H7 (cell line): Measurements from ENCODE around the gene ZNF276. TPM values are rescaled to one million over a fixed set of nuclear protein-coding genes. Genes with fewer than 3 reads are reported as not detected.
A peak's percentile ranks its signal among the peaks of the same experiment; 100 is the strongest.

Experiments used
- DNase-seq: peaks from one replicate; pipeline ENCODE4 v3.0.0; 2012
- H3K27me3 ChIP-seq: 2 replicates; pipeline ENCODE4 v1.6.0; 2011; ENCODE audit warnings: mild to moderate bottlenecking, low read length; ENCODE audit not compliant: control insufficient read depth, insufficient read depth
- H3K36me3 ChIP-seq: replicated peaks from 2 replicates; pipeline ENCODE4 v1.5.1; 2011; ENCODE audit warnings: low read length; ENCODE audit not compliant: control insufficient read depth, insufficient read depth
- H3K4me3 ChIP-seq: 2 replicates; pipeline ENCODE4 v1.5.1; 2011; ENCODE audit warnings: low read depth, mild to moderate bottlenecking, control low read depth, low read length, moderate library complexity; ENCODE audit not compliant: insufficient read depth
- total RNA-seq: library from RNA; depleted of rRNA; stranded (reverse); fragments of >200 nt; shearing (Covaris generic); gene quantifications from 2 replicates; pipeline ENCODE4 v1.2.3, GENCODE V29; 2014

The ZNF276 gene
- total RNA-seq, 1 experiment from 2014 or later, result 8.0 TPM

DNA sequence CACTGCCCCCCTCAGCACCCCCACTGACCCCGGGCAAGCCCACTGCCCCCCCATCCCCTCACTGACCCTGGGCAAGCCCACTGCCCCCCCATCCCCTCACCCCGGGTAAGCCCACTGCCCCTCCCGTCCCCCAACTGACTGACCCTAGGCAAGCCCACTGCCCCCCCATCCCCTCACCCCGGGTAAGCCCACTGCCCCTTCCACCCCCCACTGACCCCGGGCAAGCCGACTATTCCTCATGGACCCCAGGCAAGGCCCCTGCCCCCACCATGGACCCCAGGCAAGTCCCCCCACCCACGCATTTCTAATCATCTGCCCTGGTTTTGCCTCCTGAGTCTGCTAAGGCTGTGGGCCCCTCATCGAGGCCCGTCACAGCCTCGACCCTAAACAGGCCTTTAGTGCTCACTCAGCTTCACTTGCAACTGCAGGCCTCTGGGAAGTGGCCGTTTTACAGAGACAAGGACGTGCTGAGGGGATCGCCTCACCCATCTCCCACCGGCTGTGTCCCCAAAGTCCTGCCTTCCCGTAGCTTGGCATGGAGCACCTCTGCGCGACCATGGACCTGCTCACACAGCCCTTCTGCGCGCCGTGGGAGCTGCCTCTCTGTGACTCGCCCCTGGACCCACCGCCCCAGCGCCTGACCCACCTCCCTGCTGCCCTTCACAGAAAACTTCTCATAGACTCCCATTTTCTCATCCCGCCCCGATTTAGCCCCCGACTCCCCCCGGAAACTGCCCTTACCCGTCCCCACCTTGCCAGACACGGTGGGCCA is 4.2 kb upstream of the ZNF276 start:
- DNase-seq, result no peak
- Histone ChIP-seq H3K27me3 (peaks cover 10% of the 10 kb centered on the region), H3K36me3 (no peaks in the 10 kb centered on the region; the same call in 1 of the 2 replicates), H3K4me3 (no peak overlapping the region)

GRCh38 chr16:89717688-89718505 is 3.4 kb upstream of the ZNF276 start:
- Histone ChIP-seq H3K36me3 (no peaks in the 10 kb centered on the region; the same call in 1 of the 2 replicates), H3K4me3 (no peak overlapping the region), H3K27me3 (peaks cover 18% of the 10 kb centered on the region)
- no peak for DNase-seq

- peak; percentile 95 for DNase-seq
- H3K4me3 ChIP-seq, result peak overlapping the region; percentile 70
- H3K36me3 ChIP-seq, result no peaks in the 10 kb centered on the region; the same call in 1 of the 2 replicates
- H3K27me3 ChIP-seq, result peaks cover 20% of the 10 kb centered on the region
Measured at GRCh38 chr16:89720551-89720812, 855 bp upstream of the ZNF276 start.

- Histone ChIP-seq H3K4me3 (peak overlapping the region; percentile 70), H3K36me3 (no peaks in the 10 kb centered on the region; the same call in 1 of the 2 replicates), H3K27me3 (peaks cover 20% of the 10 kb centered on the region)
- peak; percentile 85 for DNase-seq
Measured at GRCh38 chr16:89721546-89722391, 432 bp downstream of the ZNF276 start.

DNA sequence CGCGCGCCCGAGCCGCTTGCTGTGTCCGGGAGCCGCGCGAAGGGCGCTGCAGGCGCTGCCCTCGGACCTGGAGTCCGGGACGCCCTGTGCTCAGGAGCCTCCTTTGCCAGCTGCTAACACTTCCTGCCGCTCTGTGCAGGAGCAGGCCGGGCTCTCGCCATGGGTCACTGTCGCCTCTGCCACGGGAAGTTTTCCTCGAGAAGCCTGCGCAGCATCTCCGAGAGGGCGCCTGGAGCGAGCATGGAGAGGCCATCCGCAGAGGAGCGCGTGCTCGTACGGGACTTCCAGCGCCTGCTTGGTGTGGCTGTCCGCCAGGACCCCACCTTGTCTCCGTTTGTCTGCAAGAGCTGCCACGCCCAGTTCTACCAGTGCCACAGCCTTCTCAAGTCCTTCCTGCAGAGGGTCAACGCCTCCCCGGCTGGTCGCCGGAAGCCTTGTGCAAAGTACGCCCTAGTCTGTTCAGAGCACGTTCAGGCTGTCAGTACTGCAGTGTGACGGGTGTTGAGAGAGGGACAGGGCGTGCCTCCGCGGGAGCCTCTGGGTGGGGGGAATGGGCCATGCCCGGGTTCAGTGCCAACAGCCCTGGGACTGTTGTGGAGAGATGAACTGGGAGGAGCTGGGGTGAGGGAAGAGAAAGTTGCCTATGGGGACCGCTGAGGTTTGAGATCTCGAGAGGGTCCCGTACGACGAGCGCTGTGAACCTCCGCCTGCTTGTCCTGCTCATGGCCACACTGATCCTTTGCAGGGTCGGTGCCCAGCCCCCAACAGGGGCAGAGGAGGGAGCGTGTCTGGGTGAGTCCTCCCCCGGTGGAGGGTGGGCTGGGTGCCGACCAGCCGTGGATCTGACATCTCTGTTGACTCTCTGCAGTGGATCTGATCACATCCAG is 1.3 kb downstream of the ZNF276 start:
- peak; percentile 79 for DNase-seq
- peaks cover 20% of the 10 kb centered on the region for H3K27me3 ChIP-seq
- H3K36me3 ChIP-seq, result no peaks in the 10 kb centered on the region; the same call in 1 of the 2 replicates
- peak overlapping the region; percentile 70 for H3K4me3 ChIP-seq

DNA sequence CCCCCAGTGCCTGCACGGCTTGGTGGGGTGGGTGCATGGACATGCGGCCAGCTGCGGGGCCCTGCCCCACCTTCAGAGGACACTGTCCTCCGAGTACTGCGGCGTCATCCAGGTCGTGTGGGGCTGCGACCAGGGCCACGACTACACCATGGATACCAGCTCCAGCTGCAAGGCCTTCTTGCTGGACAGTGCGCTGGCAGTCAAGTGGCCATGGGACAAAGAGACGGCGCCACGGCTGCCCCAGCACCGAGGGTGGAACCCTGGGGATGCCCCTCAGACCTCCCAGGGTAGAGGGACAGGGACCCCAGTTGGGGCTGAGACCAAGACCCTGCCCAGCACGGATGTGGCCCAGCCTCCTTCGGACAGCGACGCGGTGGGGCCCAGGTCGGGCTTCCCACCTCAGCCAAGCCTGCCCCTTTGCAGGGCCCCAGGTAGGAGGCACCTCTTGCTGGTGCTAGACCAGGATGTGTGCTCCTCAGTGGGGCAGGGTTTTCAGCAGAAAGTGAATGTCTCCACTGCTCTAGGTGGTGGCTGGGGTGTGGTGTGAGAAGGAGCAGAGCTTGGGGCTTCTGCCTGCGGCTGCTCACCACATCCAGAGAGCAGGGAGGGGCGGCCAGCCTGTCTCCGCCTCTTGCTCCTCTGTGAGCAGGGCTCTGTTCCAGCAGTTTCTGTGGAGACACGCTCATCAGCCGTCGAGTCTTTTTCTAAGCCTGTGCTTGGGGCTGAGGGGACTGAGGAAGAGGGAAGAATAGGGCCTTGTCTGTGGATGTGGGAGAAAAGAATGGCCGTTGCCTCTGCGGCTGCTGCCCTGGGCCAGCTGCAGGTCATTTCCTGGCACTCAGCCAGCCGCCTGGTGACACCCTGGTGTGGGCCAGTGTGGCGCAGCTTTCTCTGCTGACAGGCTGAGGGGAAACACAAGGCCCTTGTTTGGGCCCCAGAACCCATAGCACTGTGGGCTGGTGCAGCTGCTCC is 2.2 kb downstream of the ZNF276 start:
- Histone ChIP-seq H3K27me3 (peaks cover 17% of the 10 kb centered on the region), H3K36me3 (no peaks in the 10 kb centered on the region; the same call in none of the 2 replicates), H3K4me3 (no peak overlapping the region)
- no peak for DNase-seq

DNA sequence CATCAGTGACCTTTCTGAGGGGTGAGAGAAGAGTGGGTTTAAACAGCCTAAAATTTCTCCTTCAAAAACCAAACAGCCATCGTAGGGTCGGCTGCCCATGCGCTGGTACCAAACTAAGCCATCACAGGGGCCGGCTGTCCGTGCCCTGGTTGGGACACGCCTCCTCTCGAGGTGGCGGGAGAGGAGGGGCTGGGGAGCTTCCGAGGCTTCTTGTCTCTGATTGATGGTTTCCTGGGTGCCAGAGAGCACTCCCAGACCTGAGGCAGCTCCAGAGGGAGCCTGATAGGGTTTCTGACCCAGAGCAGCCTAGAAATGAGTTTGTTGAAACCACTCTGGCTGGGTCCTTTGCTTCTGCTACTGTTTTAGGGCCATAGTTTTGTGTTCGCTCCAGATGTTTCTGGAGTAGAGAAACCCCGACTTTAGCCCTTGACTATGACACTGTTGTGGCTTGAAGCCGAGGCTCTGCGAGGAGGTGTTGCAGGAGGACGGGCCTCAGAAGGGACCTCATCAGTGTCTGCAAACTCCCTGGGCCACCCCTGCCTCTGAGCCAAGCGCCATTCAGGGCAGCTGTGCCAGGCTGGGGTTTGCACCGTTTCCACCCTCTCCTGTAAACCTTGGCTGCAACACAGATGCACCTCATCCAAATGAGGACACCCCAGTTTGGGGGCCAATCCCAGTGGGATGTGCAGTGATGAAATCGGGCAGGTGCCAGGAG is 6.2 kb downstream of the ZNF276 start:
- no peaks in the 10 kb centered on the region; the same call in none of the 2 replicates for H3K36me3 ChIP-seq
- peaks cover 5% of the 10 kb centered on the region for H3K27me3 ChIP-seq
- DNase-seq, result peak; percentile 83

GRCh38 chr16:89729293-89729692 is 8.0 kb downstream of the ZNF276 start:
- peaks cover 3% of the 10 kb centered on the region for H3K36me3 ChIP-seq

More for the DNA sequence above, 6.2 kb downstream of the ZNF276 start:
- no peak overlapping the region for H3K4me3 ChIP-seq

GRCh38 chr16:89729863-89730593 is 8.7 kb downstream of the ZNF276 start:
- no peak overlapping the region for H3K4me3 ChIP-seq
- peak; percentile 72 for DNase-seq
- H3K36me3 ChIP-seq, result peaks cover 3% of the 10 kb centered on the region
- no peaks in the 10 kb centered on the region for H3K27me3 ChIP-seq

More at GRCh38 chr16:89729293-89729692, 8.0 kb downstream of the ZNF276 start:
- no peak overlapping the region for H3K4me3 ChIP-seq
- no peak for DNase-seq
- no peaks in the 10 kb centered on the region; the same call in 1 of the 2 replicates for H3K27me3 ChIP-seq

DNA sequence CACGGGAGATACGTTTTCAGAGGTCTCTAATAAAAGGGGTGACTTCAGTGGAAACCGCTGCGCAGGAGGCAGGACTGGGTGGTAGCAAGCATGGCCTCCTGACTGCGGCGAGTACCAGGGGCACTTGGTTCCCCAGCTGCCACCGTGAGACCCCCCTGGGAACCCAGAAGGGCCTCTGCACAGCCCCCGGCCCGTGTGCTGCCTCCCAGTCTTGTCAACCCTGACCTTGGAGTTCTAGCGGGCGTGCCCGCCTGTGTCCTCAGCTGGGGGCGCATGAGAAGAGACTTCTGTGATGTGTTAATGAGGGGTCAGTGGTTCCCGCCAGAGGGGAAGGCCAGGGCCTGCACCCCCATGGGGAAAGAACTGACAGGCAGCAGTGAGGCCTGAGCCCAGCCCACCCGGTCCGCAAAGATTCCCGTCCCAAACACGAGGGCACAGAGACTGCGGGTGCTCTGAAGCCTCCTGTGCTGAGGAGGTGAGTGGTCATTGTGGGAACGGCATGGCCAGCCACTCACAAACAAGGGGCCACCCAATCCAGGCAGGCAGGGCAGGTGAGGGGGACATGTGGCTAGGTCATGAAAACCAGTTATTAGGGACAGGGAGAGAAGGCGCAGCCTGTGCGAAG is 9.4 kb downstream of the ZNF276 start:
- H3K36me3 ChIP-seq, result peaks cover 3% of the 10 kb centered on the region
- H3K4me3 ChIP-seq, result no peak overlapping the region
- H3K27me3 ChIP-seq, result no peaks in the 10 kb centered on the region
- no peak for DNase-seq

GRCh38 chr16:89732142-89732917 is 11.0 kb downstream of the ZNF276 start:
- no peak for DNase-seq
- Histone ChIP-seq H3K27me3 (no peaks in the 10 kb centered on the region), H3K36me3 (peaks cover 6% of the 10 kb centered on the region), H3K4me3 (no peak overlapping the region)
